ENCODE data around the gene UBALD2.

UBALD2 gene

DNA sequence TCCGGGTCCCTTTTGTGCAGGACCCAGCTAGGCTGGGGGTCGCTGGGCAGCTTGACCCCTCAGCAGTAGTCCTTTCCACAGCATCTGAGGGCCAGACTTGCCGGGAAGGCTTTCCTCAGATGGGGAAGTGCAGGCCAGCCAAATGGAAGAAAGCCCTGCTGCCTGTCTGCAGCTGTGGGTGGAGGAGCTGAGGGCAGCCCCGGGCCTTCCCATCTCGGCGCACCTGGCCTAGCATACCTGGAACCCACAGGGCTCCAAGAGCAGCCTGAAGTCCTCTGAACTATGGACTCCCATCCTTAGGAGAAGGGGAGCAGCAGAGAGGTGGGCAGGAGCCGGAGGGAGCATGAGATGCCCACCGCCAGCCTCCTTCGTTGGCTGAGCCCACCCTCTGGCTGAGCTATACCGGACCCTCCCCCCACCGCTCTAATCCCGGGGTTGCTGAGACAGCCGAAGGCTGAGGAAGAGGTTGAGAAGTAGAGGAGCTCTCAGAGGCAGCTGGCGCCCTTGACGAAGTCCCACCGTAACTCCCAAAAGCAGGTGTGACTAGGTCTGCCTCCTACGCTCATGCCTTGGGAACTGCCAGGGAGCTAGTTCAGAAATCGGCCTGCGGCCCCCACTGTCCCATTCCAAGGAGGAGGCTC is 13.2 kb downstream of the UBALD2 start:
- H3K27ac ChIP-seq (ENCODE audit: low read length): no peak overlapping the region
- no peaks in the 10 kb centered on the region for H3K79me2 ChIP-seq (ENCODE audit: low read length)
- no peaks in the 10 kb centered on the region for H3K27me3 ChIP-seq (replicated peaks; ENCODE audit: insufficient read depth, low read length)
- DNase-seq: no peak
- no peaks in the 10 kb centered on the region for H4K20me1 ChIP-seq (ENCODE audit: insufficient read depth, low read length)
- TF ChIP-seq EZH2phosphoT487 (IDR thresholded peaks at IDR 0.05; ENCODE audit: low read length) (no peak), EZH2 (optimal IDR thresholded peaks at IDR 0.05; ENCODE audit: low read depth, low read length) (no peak)
- TF ChIP-seq, protein P1, sequence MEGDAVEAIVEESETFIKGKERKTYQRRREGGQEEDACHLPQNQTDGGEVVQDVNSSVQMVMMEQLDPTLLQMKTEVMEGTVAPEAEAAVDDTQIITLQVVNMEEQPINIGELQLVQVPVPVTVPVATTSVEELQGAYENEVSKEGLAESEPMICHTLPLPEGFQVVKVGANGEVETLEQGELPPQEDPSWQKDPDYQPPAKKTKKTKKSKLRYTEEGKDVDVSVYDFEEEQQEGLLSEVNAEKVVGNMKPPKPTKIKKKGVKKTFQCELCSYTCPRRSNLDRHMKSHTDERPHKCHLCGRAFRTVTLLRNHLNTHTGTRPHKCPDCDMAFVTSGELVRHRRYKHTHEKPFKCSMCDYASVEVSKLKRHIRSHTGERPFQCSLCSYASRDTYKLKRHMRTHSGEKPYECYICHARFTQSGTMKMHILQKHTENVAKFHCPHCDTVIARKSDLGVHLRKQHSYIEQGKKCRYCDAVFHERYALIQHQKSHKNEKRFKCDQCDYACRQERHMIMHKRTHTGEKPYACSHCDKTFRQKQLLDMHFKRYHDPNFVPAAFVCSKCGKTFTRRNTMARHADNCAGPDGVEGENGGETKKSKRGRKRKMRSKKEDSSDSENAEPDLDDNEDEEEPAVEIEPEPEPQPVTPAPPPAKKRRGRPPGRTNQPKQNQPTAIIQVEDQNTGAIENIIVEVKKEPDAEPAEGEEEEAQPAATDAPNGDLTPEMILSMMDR (IDR thresholded peaks at IDR 0.05; ENCODE audit: low read length): no peak
- H2AFZ ChIP-seq (ENCODE audit: low read length): no peak overlapping the region
- no peaks in the 10 kb centered on the region for H3K9me3 ChIP-seq (replicated peaks; ENCODE audit: insufficient read depth, low read length)
- no peaks in the 10 kb centered on the region for H3K4me1 ChIP-seq (ENCODE audit: low read length)
- no peak overlapping the region for H3K4me2 ChIP-seq (ENCODE audit: low read depth, low read length)
- H3K4me3 ChIP-seq (ENCODE audit: low read length): no peak overlapping the region
- no peak overlapping the region for H3K9ac ChIP-seq (ENCODE audit: low read length)
- peaks cover 10% of the 10 kb centered on the region for H3F3A ChIP-seq (ENCODE audit: insufficient read depth, low read length)
- no peaks in the 10 kb centered on the region for H3K36me3 ChIP-seq (replicated peaks; ENCODE audit: insufficient read depth, low read length)
- no peaks in the 10 kb centered on the region for H3K9me2 ChIP-seq (replicated peaks; ENCODE audit: insufficient read depth, low read length)

GRCh38 chr17:76278952-76279741 is 14.0 kb downstream of the UBALD2 start:
- H2AFZ ChIP-seq (ENCODE audit: low read length): 0 out of 2 replicates have a peak overlapping the region, but pooled peaks have one; percentile 24
- peak; percentile 84 for DNase-seq

GRCh38 chr17:76279742-76280287 is 14.7 kb downstream of the UBALD2 start:
- no peak overlapping the region for H3K4me3 ChIP-seq (ENCODE audit: low read length)
- H3K79me2 ChIP-seq (ENCODE audit: low read length): no peaks in the 10 kb centered on the region
- H3K36me3 ChIP-seq (replicated peaks; ENCODE audit: insufficient read depth, low read length): no peaks in the 10 kb centered on the region
- H3K9me3 ChIP-seq (replicated peaks; ENCODE audit: insufficient read depth, low read length): no peaks in the 10 kb centered on the region
- no peaks in the 10 kb centered on the region for H3F3A ChIP-seq (ENCODE audit: insufficient read depth, low read length)
- no peaks in the 10 kb centered on the region for H3K27me3 ChIP-seq (replicated peaks; ENCODE audit: insufficient read depth, low read length)
- no peaks in the 10 kb centered on the region for H3K4me1 ChIP-seq (ENCODE audit: low read length)
- no peaks in the 10 kb centered on the region for H4K20me1 ChIP-seq (ENCODE audit: insufficient read depth, low read length)
- no peak overlapping the region for H3K9ac ChIP-seq (ENCODE audit: low read length)
- H3K27ac ChIP-seq (ENCODE audit: low read length): no peak overlapping the region
- H3K4me2 ChIP-seq (ENCODE audit: low read depth, low read length): no peak overlapping the region
- no peak for DNase-seq
- H2AFZ ChIP-seq (ENCODE audit: low read length): no peak overlapping the region
- H3K9me2 ChIP-seq (replicated peaks; ENCODE audit: insufficient read depth, low read length): no peaks in the 10 kb centered on the region
- TF ChIP-seq EZH2phosphoT487 (IDR thresholded peaks at IDR 0.05; ENCODE audit: low read length) (no peak), EZH2 (optimal IDR thresholded peaks at IDR 0.05; ENCODE audit: low read depth, low read length) (no peak)
- TF ChIP-seq, protein P1 (IDR thresholded peaks at IDR 0.05; ENCODE audit: low read length): no peak

More at GRCh38 chr17:76278952-76279741, 14.0 kb downstream of the UBALD2 start:
- H3K36me3 ChIP-seq (replicated peaks; ENCODE audit: insufficient read depth, low read length): no peaks in the 10 kb centered on the region
- H3K9me2 ChIP-seq (replicated peaks; ENCODE audit: insufficient read depth, low read length): no peaks in the 10 kb centered on the region
- peaks cover 3% of the 10 kb centered on the region for H3F3A ChIP-seq (ENCODE audit: insufficient read depth, low read length)
- H3K4me2 ChIP-seq (ENCODE audit: low read depth, low read length): no peak overlapping the region
- no peaks in the 10 kb centered on the region for H3K27me3 ChIP-seq (replicated peaks; ENCODE audit: insufficient read depth, low read length)
- no peaks in the 10 kb centered on the region for H4K20me1 ChIP-seq (ENCODE audit: insufficient read depth, low read length)
- no peaks in the 10 kb centered on the region for H3K79me2 ChIP-seq (ENCODE audit: low read length)
- H3K4me1 ChIP-seq (ENCODE audit: low read length): no peaks in the 10 kb centered on the region
- TF ChIP-seq, protein P1 (IDR thresholded peaks at IDR 0.05; ENCODE audit: low read length): peak; percentile 97
- TF ChIP-seq EZH2phosphoT487 (IDR thresholded peaks at IDR 0.05; ENCODE audit: low read length): no peak
- H3K9me3 ChIP-seq (replicated peaks; ENCODE audit: insufficient read depth, low read length): no peaks in the 10 kb centered on the region
- no peak overlapping the region for H3K27ac ChIP-seq (ENCODE audit: low read length)
- no peak overlapping the region for H3K9ac ChIP-seq (ENCODE audit: low read length)
- no peak overlapping the region for H3K4me3 ChIP-seq (ENCODE audit: low read length)
